H9 (cell line): ENCODE data around the gene MYO5C. TPM values are rescaled to one million over a fixed set of nuclear protein-coding genes. Genes with fewer than 3 reads are reported as not detected.
A peak's percentile ranks its signal among the peaks of the same experiment; 100 is the strongest.

Experiments used
- DNase-seq: peaks from one replicate; pipeline ENCODE4 v3.0.0-alpha.2; 2017
- H2AFZ ChIP-seq: one replicate; pipeline ENCODE4 v1.6.1; 2013; ENCODE audit warnings: mild to moderate bottlenecking, low read length, control low read depth, moderate library complexity
- H2AK5ac ChIP-seq: 2 replicates; pipeline ENCODE4 v1.6.1; 2013; ENCODE audit warnings: low read length, control low read depth, mixed read lengths; ENCODE audit not compliant: insufficient read length
- H2BK120ac ChIP-seq: one replicate; pipeline ENCODE4 v1.6.1; 2013; ENCODE audit warnings: low read depth, mild to moderate bottlenecking, low read length, control low read depth, inconsistent platforms; ENCODE audit not compliant: poor library complexity, severe bottlenecking
- H2BK12ac ChIP-seq: 2 replicates; pipeline ENCODE4 v1.6.1; 2013; ENCODE audit warnings: low read length, control low read depth, mixed read lengths, low read depth; ENCODE audit not compliant: insufficient read length
- H2BK15ac ChIP-seq: 2 replicates; pipeline ENCODE4 v1.6.1; 2013; ENCODE audit warnings: low read depth, low read length, control low read depth
- H2BK20ac ChIP-seq: one replicate; pipeline ENCODE4 v1.6.1; 2013; ENCODE audit warnings: low read depth, mild to moderate bottlenecking, low read length, control low read depth, inconsistent platforms; ENCODE audit not compliant: poor library complexity, severe bottlenecking
- H2BK5ac ChIP-seq: 2 replicates; pipeline ENCODE4 v1.6.1; 2013; ENCODE audit warnings: low read length, control low read depth, mixed read lengths; ENCODE audit not compliant: insufficient read length
- H3K14ac ChIP-seq: 2 replicates; pipeline ENCODE4 v1.6.1; 2013; ENCODE audit warnings: low read length, control low read depth; ENCODE audit not compliant: insufficient read depth
- H3K18ac ChIP-seq: 2 replicates; pipeline ENCODE4 v1.6.1; 2013; ENCODE audit warnings: low read depth, mild to moderate bottlenecking, mixed read lengths, low read length, control low read depth; ENCODE audit not compliant: insufficient read length
- H3K23ac ChIP-seq: 2 replicates; pipeline ENCODE4 v1.6.1; 2013; ENCODE audit warnings: low read length, control low read depth, mixed read lengths, low read depth; ENCODE audit not compliant: insufficient read length
- H3K23me2 ChIP-seq: 2 replicates; pipeline ENCODE4 v1.6.1; 2013; ENCODE audit warnings: low read depth, mild to moderate bottlenecking, mixed read lengths, low read length, control low read depth; ENCODE audit not compliant: insufficient read length, poor library complexity, severe bottlenecking
- H3K27ac ChIP-seq: 2 replicates; pipeline ENCODE4 v1.5.1; 2013; ENCODE audit warnings: low read length, control low read depth, mixed read lengths, low read depth; ENCODE audit not compliant: insufficient read length
- H3K27me3 ChIP-seq: 2 replicates; pipeline ENCODE4 v1.6.1; 2013; ENCODE audit warnings: low read length, control low read depth, inconsistent platforms; ENCODE audit not compliant: insufficient read depth
- H3K4ac ChIP-seq: 2 replicates; pipeline ENCODE4 v1.6.1; 2013; ENCODE audit warnings: low read depth, mild to moderate bottlenecking, control low read depth, inconsistent platforms, low read length, moderate library complexity
- H3K4me1 ChIP-seq: 2 replicates; pipeline ENCODE4 v1.6.1; 2013; ENCODE audit warnings: low read length, control low read depth, inconsistent platforms; ENCODE audit not compliant: insufficient read depth
- H3K4me2 ChIP-seq: 2 replicates; pipeline ENCODE4 v1.6.1; 2013; ENCODE audit warnings: low read length, control low read depth, mixed read lengths; ENCODE audit not compliant: insufficient read length, insufficient read depth
- H3K56ac ChIP-seq: 2 replicates; pipeline ENCODE4 v1.6.1; 2013; ENCODE audit warnings: low read depth, mild to moderate bottlenecking, mixed read lengths, low read length, control low read depth; ENCODE audit not compliant: insufficient read length
- H3K79me1 ChIP-seq: 2 replicates; pipeline ENCODE4 v1.6.1; 2013; ENCODE audit warnings: low read depth, mild to moderate bottlenecking, moderate library complexity, low read length, control low read depth, inconsistent platforms; ENCODE audit not compliant: insufficient read depth, poor library complexity, severe bottlenecking
- H3K79me2 ChIP-seq: 2 replicates; pipeline ENCODE4 v1.6.1; 2013; ENCODE audit warnings: low read length, control low read depth, inconsistent platforms; ENCODE audit not compliant: insufficient read depth
- H3K9ac ChIP-seq: 2 replicates; pipeline ENCODE4 v1.6.1; 2013; ENCODE audit warnings: low read length, control low read depth, mixed read lengths; ENCODE audit not compliant: insufficient read length; ENCODE audit errors: extremely low read depth
- H3K9me3 ChIP-seq: one replicate; pipeline ENCODE4 v1.6.1; 2013; ENCODE audit warnings: low read depth, low read length, inconsistent platforms; ENCODE audit not compliant: control insufficient read depth
- H3T11ph ChIP-seq: one replicate; pipeline ENCODE4 v1.6.1; 2013; ENCODE audit warnings: mild to moderate bottlenecking, low read length, control low read depth, inconsistent platforms
- H4K20me1 ChIP-seq: one replicate; pipeline ENCODE4 v1.6.1; 2013; ENCODE audit not compliant: control insufficient read depth, insufficient read length, insufficient read depth
- H4K5ac ChIP-seq: 2 replicates; pipeline ENCODE4 v1.6.1; 2013; ENCODE audit warnings: low read depth, mild to moderate bottlenecking, mixed read lengths, low read length, control low read depth; ENCODE audit not compliant: insufficient read length
- H4K8ac ChIP-seq: replicated peaks from 2 replicates; pipeline ENCODE4 v1.6.1; 2013; ENCODE audit warnings: low read length, control low read depth, mixed read lengths, low read depth; ENCODE audit not compliant: insufficient read length
- H4K91ac ChIP-seq: 2 replicates; pipeline ENCODE4 v1.6.1; 2013; ENCODE audit warnings: low read depth, mild to moderate bottlenecking, moderate library complexity, mixed read lengths, low read length, control low read depth; ENCODE audit not compliant: insufficient read length
- H3K27ac Mint-ChIP-seq, 3 experiments: 2 replicates in 2 of 3; 3 replicates in 1 of 3; pipeline ENCODE4 v1.8.0; 2020 to 2021; ENCODE audit warnings: mixed read lengths in 3 of 3, mild to moderate bottlenecking in 1 of 3, moderate library complexity in 1 of 3
- H3K27me3 Mint-ChIP-seq: 2 replicates; pipeline ENCODE4 v1.8.0; 2021; ENCODE audit warnings: low read depth, mild to moderate bottlenecking, moderate library complexity, mixed read lengths
- H3K36me3 Mint-ChIP-seq, 3 experiments: 2 replicates in 2 of 3; 3 replicates in 1 of 3; pipeline ENCODE4 v1.8.0; 2020 to 2021; ENCODE audit warnings: low read depth in 3 of 3, mixed read lengths in 3 of 3; ENCODE audit not compliant: insufficient read depth in 1 of 3
- H3K4me1 Mint-ChIP-seq, 2 experiments: 2 replicates each; pipeline ENCODE4 v1.8.0; 2020; ENCODE audit warnings: mixed read lengths in 2 of 2
- H3K4me3 Mint-ChIP-seq, 2 experiments: 2 replicates in 1 of 2; 3 replicates in 1 of 2; pipeline ENCODE4 v1.8.0; 2020 to 2021; ENCODE audit warnings: mild to moderate bottlenecking in 2 of 2, mixed read lengths in 2 of 2, moderate library complexity in 1 of 2
- H3K9me3 Mint-ChIP-seq, 2 experiments: 2 replicates in 1 of 2; 3 replicates in 1 of 2; pipeline ENCODE4 v1.8.0; 2020; ENCODE audit warnings: mild to moderate bottlenecking in 2 of 2, mixed read lengths in 2 of 2, moderate library complexity in 1 of 2
- WGBS: extraction: QIAGEN DNeasy Blood & Tissue Kit; methylation state at CpG from one replicate; pipeline ENCODE4 v1.1.7; 2013; ENCODE audit warnings: missing lambda C conversion rate, low lambda C conversion rate, mixed read lengths; ENCODE audit not compliant: insufficient read length; ENCODE audit errors: extremely low coverage; 5-methylcytosine and 5-hydroxymethylcytosine counted together
- total RNA-seq: library from RNA; stranded (reverse); gene quantifications from 2 replicates; pipeline ENCODE4 v1.2.1, GENCODE V29; 2021
- TF ChIP-seq, protein P1 (sequence below): fragments of 200-600 bp; sonication (generic); conservative IDR thresholded peaks from 3 replicates; pipeline ENCODE4 v1.8.0; 2021; ENCODE audit warnings: antibody characterized with exemption, mild to moderate bottlenecking

MYO5C gene
- total RNA-seq, 1 experiment from 2014 or later = 22.2 TPM

DNA sequence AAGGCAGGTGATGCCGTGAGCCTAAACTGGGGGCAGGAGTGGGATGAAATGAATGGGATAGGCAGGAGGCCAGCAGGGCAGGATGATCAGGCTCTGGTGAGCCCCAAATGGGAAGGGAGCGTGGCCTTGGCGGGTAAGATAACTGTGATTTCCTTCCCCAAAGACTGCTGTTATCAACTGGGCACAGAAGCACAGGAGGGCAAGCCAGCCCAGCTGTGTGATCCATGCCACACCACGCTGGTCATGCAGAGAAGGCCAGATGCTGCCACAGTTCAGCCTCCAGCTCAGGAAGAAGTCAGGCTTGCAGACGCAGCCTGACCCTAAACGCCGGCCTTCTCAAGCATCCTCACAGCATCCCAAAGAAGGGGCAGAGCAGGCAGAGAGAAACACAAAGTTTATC is 52.3 kb downstream of the MYO5C start:
- no peak overlapping the region for H3K27ac ChIP-seq
- H2BK15ac ChIP-seq = no peak overlapping the region
- Mint-ChIP-seq H3K36me3 (peaks cover 18 to 82% (median 69%) of the 10 kb centered on the region in 3 experiments; a peak in 6 of 7 replicates), H3K27ac (peak overlapping the region in 1 of 3 experiments; percentile 72; a peak in 2 of 7 replicates), H3K9me3 (no peaks in the 10 kb centered on the region; a peak in 1 of 5 replicates), H3K4me1 (no peaks in the 10 kb centered on the region), H3K27me3 (no peaks in the 10 kb centered on the region), H3K4me3 (no peak overlapping the region)
- no peak overlapping the region for H3K14ac ChIP-seq
- H3K18ac ChIP-seq = no peak overlapping the region
- H4K91ac ChIP-seq = no peak overlapping the region
- H3K79me1 ChIP-seq = no peaks in the 10 kb centered on the region
- no peak overlapping the region for H3K23ac ChIP-seq
- no peaks in the 10 kb centered on the region for H4K20me1 ChIP-seq
- no peak overlapping the region for H4K8ac ChIP-seq
- no peak overlapping the region for H2BK120ac ChIP-seq
- H3K79me2 ChIP-seq = no peaks in the 10 kb centered on the region
- no peak overlapping the region for H3K4me2 ChIP-seq
- no peak overlapping the region for H2BK12ac ChIP-seq
- no peak overlapping the region for H4K5ac ChIP-seq
- H3K4ac ChIP-seq = no peak overlapping the region
- H3K23me2 ChIP-seq = no peaks in the 10 kb centered on the region
- no peaks in the 10 kb centered on the region for H3K27me3 ChIP-seq
- no peak overlapping the region for H2BK5ac ChIP-seq
- TF ChIP-seq, protein P1, sequence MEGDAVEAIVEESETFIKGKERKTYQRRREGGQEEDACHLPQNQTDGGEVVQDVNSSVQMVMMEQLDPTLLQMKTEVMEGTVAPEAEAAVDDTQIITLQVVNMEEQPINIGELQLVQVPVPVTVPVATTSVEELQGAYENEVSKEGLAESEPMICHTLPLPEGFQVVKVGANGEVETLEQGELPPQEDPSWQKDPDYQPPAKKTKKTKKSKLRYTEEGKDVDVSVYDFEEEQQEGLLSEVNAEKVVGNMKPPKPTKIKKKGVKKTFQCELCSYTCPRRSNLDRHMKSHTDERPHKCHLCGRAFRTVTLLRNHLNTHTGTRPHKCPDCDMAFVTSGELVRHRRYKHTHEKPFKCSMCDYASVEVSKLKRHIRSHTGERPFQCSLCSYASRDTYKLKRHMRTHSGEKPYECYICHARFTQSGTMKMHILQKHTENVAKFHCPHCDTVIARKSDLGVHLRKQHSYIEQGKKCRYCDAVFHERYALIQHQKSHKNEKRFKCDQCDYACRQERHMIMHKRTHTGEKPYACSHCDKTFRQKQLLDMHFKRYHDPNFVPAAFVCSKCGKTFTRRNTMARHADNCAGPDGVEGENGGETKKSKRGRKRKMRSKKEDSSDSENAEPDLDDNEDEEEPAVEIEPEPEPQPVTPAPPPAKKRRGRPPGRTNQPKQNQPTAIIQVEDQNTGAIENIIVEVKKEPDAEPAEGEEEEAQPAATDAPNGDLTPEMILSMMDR = no peak
- H3K56ac ChIP-seq = no peak overlapping the region
- no peak for DNase-seq
- H2AK5ac ChIP-seq = no peak overlapping the region
- WGBS = no CpG with 5 or more reads among the region's 7 CpGs
- no peak overlapping the region for H3K9ac ChIP-seq
- H3K4me1 ChIP-seq = no peaks in the 10 kb centered on the region
- H2AFZ ChIP-seq = no peak overlapping the region
- no peak overlapping the region for H3T11ph ChIP-seq
- no peaks in the 10 kb centered on the region for H3K9me3 ChIP-seq
- no peak overlapping the region for H2BK20ac ChIP-seq
